ENCODE measurements around the gene ASPHD1.

The ASPHD1 gene

DNA sequence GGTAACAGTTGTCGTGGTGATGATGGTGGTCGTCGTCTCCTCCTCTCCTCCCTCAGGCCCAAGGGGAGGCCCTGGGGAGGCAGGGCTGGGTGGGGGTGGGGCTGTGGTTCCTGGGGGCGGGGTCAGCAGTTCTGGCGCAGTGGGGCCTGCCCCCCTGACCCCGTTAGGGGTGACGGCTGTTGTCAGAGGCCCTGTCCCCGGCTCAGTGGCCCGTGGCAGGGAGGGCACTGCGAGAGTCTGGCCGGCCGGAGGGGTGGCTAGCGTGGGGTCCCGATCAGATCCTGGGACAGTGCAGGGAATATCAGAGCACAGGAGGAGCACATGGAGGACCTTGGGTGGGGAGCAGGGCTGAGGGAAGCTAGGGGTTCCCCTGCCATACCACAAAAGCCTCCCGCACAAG lies 3.4 kb upstream of the ASPHD1 start:
- Histone ChIP-seq H3K9me3 (ENCODE audit: insufficient read depth, low read length) (no peaks in the 10 kb centered on the region), H3K27me3 (ENCODE audit: insufficient read depth, insufficient read length) (no peaks in the 10 kb centered on the region), H3K9ac (ENCODE audit: insufficient read length, low read depth) (no peak overlapping the region), H3K36me3 (ENCODE audit: insufficient read depth, insufficient read length, low read length) (peaks cover 9% of the 10 kb centered on the region), H3K4me1 (ENCODE audit: insufficient read depth, insufficient read length) (peaks cover 14% of the 10 kb centered on the region), H3K4me3 (ENCODE audit: insufficient read length, low read depth) (no peak overlapping the region)
- DNase-seq (ENCODE audit: low read depth, low spot score), result no peak
- no peak for TF ChIP-seq YY1 (IDR thresholded peaks at IDR 0.05; ENCODE audit: insufficient read depth, insufficient read length)
- TF ChIP-seq ZNF274 (IDR thresholded peaks at IDR 0.05; ENCODE audit: low read depth, low read length), result no peak
- no peak for TF ChIP-seq SUZ12 (IDR thresholded peaks at IDR 0.05; ENCODE audit: extremely low read depth, insufficient read depth, insufficient read length)

DNA sequence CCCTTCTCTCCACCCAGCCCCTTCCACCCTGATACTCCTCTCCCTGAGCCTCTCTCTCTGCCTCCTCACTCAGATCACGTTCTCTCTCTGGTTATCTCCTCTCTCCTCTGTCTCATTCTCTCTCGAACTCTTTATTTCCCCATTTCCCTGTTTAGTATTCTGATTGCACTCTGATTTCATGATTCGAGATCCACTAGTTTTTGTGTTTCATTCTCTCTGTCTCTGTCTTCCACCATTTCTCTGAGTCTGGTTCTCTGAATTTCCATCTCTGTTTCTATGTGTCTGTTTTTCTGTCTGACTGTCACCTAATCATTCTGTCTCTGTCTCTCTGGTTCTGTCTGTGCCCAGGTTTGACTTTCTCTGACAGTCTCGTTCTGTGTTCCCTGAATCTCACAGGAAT lies 3.0 kb upstream of the ASPHD1 start:
- H3K27me3 ChIP-seq (ENCODE audit: insufficient read depth, insufficient read length), result no peaks in the 10 kb centered on the region
- no peak overlapping the region for H3K4me3 ChIP-seq (ENCODE audit: insufficient read length, low read depth)
- no peaks in the 10 kb centered on the region for H3K9me3 ChIP-seq (ENCODE audit: insufficient read depth, low read length)
- no peak for DNase-seq (ENCODE audit: low read depth, low spot score)
- H3K36me3 ChIP-seq (ENCODE audit: insufficient read depth, insufficient read length, low read length), result peaks cover 11% of the 10 kb centered on the region
- no peak overlapping the region for H3K9ac ChIP-seq (ENCODE audit: insufficient read length, low read depth)
- H3K4me1 ChIP-seq (ENCODE audit: insufficient read depth, insufficient read length), result peaks cover 13% of the 10 kb centered on the region
- no peak for TF ChIP-seq SUZ12 (IDR thresholded peaks at IDR 0.05; ENCODE audit: extremely low read depth, insufficient read depth, insufficient read length)
- no peak for TF ChIP-seq YY1 (IDR thresholded peaks at IDR 0.05; ENCODE audit: insufficient read depth, insufficient read length)
- TF ChIP-seq ZNF274 (IDR thresholded peaks at IDR 0.05; ENCODE audit: low read depth, low read length), result no peak

DNA sequence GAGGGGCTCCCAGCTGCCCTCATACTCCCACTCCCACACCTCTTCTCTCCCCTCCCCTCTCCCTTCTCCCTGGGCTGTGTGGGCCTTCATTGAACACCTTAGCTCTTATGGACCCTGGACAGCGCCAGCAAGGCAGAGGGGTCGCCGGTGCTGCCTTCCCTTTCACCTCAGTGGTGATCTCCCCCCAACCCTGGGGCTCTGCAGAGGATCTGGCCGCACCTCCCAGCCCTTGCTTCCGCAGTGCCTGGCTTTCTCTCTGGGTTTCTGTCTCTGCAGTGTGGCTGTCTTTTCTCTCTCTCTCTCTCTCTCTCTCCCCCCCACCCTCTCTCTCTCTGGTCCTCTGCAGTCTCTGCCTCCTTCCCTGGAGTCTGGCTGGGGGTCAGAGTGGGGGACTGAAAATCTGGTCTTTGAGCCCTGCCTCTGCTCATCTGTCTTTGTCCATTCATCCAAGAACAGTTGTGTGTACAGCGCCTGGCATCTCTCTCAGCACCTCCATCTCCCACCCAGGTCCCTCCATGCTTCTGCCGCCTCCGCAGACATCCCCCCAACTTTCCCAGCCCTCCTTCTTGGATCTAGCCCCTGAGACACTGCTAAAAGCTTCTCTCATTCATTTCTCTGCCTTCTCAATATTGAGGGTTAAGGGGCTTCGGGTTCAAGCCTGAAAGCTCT lies 2.0 kb upstream of the ASPHD1 start:
- H3K36me3 ChIP-seq (ENCODE audit: insufficient read depth, insufficient read length, low read length), result peaks cover 11% of the 10 kb centered on the region
- no peaks in the 10 kb centered on the region for H3K9me3 ChIP-seq (ENCODE audit: insufficient read depth, low read length)
- peaks cover 9% of the 10 kb centered on the region for H3K4me1 ChIP-seq (ENCODE audit: insufficient read depth, insufficient read length)
- H3K27me3 ChIP-seq (ENCODE audit: insufficient read depth, insufficient read length), result no peaks in the 10 kb centered on the region
- peak overlapping the region; percentile 86 for H3K9ac ChIP-seq (ENCODE audit: insufficient read length, low read depth)
- no peak for TF ChIP-seq YY1 (IDR thresholded peaks at IDR 0.05; ENCODE audit: insufficient read depth, insufficient read length)
- TF ChIP-seq SUZ12 (IDR thresholded peaks at IDR 0.05; ENCODE audit: extremely low read depth, insufficient read depth, insufficient read length), result no peak
- no peak for TF ChIP-seq ZNF274 (IDR thresholded peaks at IDR 0.05; ENCODE audit: low read depth, low read length)
- H3K4me3 ChIP-seq (ENCODE audit: insufficient read length, low read depth), result peak overlapping the region; percentile 72
- DNase-seq (ENCODE audit: low read depth, low spot score), result no peak

DNA sequence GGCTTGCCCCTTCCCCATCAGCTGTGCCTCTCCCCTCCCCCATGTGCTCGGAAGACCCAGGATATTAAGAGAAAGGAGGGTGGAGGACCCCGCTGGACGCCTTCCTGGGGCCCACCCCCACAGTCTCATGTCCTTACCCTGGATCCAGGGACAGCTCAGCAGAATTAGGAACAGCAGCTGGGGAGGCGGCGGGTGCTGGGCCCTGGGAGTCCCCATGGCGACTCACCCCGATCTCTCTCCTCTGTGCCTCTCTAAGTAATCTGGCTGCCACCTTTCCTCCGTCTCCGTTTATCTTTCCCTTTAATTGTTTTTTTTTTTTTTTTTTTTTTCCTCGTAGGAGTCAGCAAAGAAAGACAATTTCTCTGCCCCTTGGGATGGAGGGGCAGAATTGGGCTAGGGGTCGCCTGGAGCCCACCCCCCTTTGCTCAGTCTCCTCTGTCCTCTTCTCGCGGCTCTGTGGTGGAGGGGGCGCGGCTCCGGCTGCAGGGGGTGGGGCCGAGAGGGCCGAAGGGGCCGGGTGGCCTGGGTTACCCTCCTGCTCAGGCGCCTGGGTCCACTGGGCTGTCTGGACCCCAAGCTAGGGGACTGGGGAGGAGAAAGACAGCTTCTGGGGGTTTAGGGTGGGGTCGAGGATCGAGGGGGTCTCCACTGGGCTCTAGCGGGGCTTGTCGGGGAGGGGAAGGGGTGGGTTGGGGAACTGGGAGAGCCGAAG lies 1.3 kb upstream of the ASPHD1 start:
- Histone ChIP-seq H3K4me3 (ENCODE audit: insufficient read length, low read depth) (peak overlapping the region; percentile 72), H3K9me3 (ENCODE audit: insufficient read depth, low read length) (no peaks in the 10 kb centered on the region), H3K9ac (ENCODE audit: insufficient read length, low read depth) (peak overlapping the region; percentile 86), H3K4me1 (ENCODE audit: insufficient read depth, insufficient read length) (peaks cover 9% of the 10 kb centered on the region), H3K27me3 (ENCODE audit: insufficient read depth, insufficient read length) (no peaks in the 10 kb centered on the region), H3K36me3 (ENCODE audit: insufficient read depth, insufficient read length, low read length) (peaks cover 18% of the 10 kb centered on the region)
- TF ChIP-seq SUZ12 (IDR thresholded peaks at IDR 0.05; ENCODE audit: extremely low read depth, insufficient read depth, insufficient read length), result no peak
- TF ChIP-seq YY1 (IDR thresholded peaks at IDR 0.05; ENCODE audit: insufficient read depth, insufficient read length), result no peak
- no peak for TF ChIP-seq ZNF274 (IDR thresholded peaks at IDR 0.05; ENCODE audit: low read depth, low read length)
- no peak for DNase-seq (ENCODE audit: low read depth, low spot score)

DNA sequence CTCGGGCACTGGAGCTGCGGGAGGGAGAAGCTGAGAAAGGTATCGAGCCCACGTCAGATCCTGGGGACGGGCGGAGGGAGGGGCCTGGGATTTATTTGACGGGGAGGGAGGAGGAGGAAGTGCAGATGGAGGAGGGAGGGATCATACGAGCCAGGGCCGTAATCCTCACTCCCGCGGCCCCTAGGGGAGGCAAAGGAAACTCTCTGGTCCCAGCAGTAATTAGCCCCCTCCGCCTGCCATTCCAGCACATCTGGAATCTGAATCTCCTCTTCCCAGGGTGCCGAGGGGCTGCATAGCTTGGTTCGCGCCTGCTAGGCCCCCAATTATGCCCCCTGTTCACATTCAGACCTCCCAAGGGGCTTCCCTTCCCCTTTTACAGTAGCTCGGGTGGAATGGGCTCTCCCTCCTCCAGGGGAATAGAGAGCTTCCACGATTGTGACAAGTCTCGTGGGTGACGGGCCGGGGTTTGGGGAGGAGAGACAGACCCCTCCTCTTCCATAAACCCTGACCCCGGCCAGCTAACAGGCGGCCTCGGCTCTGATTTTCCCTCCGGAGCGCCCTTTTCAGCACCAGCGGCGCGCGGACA lies 679 bp upstream of the ASPHD1 start, which contains the start of gene SEZ6L2:
Gene SEZ6L2 (minus strand): TSS at position 35 of the 586 bp plus-strand sequence. CDS start 531 bp downstream, outside the sequence.
- H3K4me1 ChIP-seq (ENCODE audit: insufficient read depth, insufficient read length), result peaks cover 9% of the 10 kb centered on the region
- H3K27me3 ChIP-seq (ENCODE audit: insufficient read depth, insufficient read length), result no peaks in the 10 kb centered on the region
- H3K36me3 ChIP-seq (ENCODE audit: insufficient read depth, insufficient read length, low read length), result peaks cover 21% of the 10 kb centered on the region
- H3K9ac ChIP-seq (ENCODE audit: insufficient read length, low read depth), result peak within 1 kb of the TSS; percentile 87
- H3K4me3 ChIP-seq (ENCODE audit: insufficient read length, low read depth), result peak within 1 kb of the TSS; percentile 83
- H3K9me3 ChIP-seq (ENCODE audit: insufficient read depth, low read length), result no peaks in the 10 kb centered on the region
- peak; percentile 95 for DNase-seq (ENCODE audit: low read depth, low spot score)
- TF ChIP-seq SUZ12 (IDR thresholded peaks at IDR 0.05; ENCODE audit: extremely low read depth, insufficient read depth, insufficient read length), result no peak
- no peak for TF ChIP-seq ZNF274 (IDR thresholded peaks at IDR 0.05; ENCODE audit: low read depth, low read length)
- no peak for TF ChIP-seq YY1 (IDR thresholded peaks at IDR 0.05; ENCODE audit: insufficient read depth, insufficient read length)

DNA sequence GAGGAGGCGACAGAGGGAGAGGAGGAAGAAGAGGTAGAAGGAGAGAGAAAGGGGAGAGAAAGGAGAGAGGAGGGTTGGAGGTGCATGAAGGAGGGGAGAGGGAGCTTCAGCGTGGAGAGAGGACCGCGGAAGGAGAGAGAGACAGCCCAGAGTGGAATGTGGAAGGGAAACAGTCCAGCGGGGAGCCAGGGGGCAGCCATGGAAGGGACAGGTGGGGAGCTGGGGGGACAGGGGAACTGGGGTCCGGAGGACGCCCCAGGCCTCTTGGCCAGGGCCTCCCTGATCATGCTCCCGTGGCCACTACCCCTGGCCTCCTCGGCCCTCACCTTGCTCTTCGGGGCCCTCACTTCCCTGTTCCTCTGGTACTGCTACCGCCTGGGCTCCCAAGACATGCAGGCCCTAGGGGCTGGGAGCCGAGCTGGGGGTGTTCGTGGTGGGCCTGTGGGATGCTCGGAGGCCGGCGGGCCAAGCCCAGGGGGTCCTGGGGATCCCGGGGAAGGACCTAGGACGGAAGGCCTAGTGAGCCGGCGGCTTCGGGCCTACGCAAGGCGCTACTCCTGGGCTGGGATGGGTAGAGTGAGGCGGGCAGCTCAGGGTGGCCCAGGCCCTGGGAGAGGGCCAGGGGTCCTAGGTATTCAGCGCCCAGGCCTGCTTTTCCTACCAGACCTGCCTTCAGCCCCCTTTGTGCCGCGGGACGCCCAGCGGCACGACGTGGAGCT lies 759 bp downstream of the ASPHD1 start:
- peak overlapping the region; percentile 87 for H3K9ac ChIP-seq (ENCODE audit: insufficient read length, low read depth)
- no peak for DNase-seq (ENCODE audit: low read depth, low spot score)
- H3K27me3 ChIP-seq (ENCODE audit: insufficient read depth, insufficient read length), result no peaks in the 10 kb centered on the region
- peak overlapping the region; percentile 83 for H3K4me3 ChIP-seq (ENCODE audit: insufficient read length, low read depth)
- no peaks in the 10 kb centered on the region for H3K9me3 ChIP-seq (ENCODE audit: insufficient read depth, low read length)
- H3K36me3 ChIP-seq (ENCODE audit: insufficient read depth, insufficient read length, low read length), result peaks cover 28% of the 10 kb centered on the region
- H3K4me1 ChIP-seq (ENCODE audit: insufficient read depth, insufficient read length), result peaks cover 9% of the 10 kb centered on the region
- TF ChIP-seq SUZ12 (IDR thresholded peaks at IDR 0.05; ENCODE audit: extremely low read depth, insufficient read depth, insufficient read length), result no peak
- no peak for TF ChIP-seq YY1 (IDR thresholded peaks at IDR 0.05; ENCODE audit: insufficient read depth, insufficient read length)
- TF ChIP-seq ZNF274 (IDR thresholded peaks at IDR 0.05; ENCODE audit: low read depth, low read length), result no peak
